RWPE2 (cell line): ENCODE measurements around the gene KATNB1.
A peak's percentile ranks its signal among the peaks of the same experiment; 100 is the strongest.

Source experiments
- ATAC-seq: fragments of 200-7000 bp; cut with Tn5 transposase; 3 replicates; pipeline ENCODE4 v1.9.1; 2021; ENCODE audit warnings: low read depth
- DNase-seq: peaks from one replicate; pipeline ENCODE4 v3.0.0-alpha.2; 2020; ENCODE audit warnings: low spot score
- H3K27ac ChIP-seq: fragments of 450-650 bp; 2 replicates; pipeline ENCODE4 v1.5.1; 2017; ENCODE audit warnings: mild to moderate bottlenecking; ENCODE audit not compliant: poor library complexity, severe bottlenecking
- H3K27me3 ChIP-seq: fragments of 250-450 bp; sonication (Bioruptor Pico); 2 replicates; pipeline ENCODE4 v1.5.1; 2021; ENCODE audit warnings: mild to moderate bottlenecking, moderate library complexity; ENCODE audit not compliant: insufficient read depth, poor library complexity, severe bottlenecking
- H3K36me3 ChIP-seq: fragments of 250-450 bp; sonication (Bioruptor Pico); 2 replicates; pipeline ENCODE4 v1.5.1; 2020; ENCODE audit warnings: low read depth, mild to moderate bottlenecking, moderate library complexity
- H3K4me1 ChIP-seq: fragments of 250-450 bp; sonication (Bioruptor Pico); 2 replicates; pipeline ENCODE4 v1.5.1; 2021; ENCODE audit warnings: mild to moderate bottlenecking, moderate library complexity; ENCODE audit not compliant: insufficient read depth, poor library complexity, severe bottlenecking
- H3K4me3 ChIP-seq: fragments of 250-450 bp; sonication (Bioruptor Pico); 2 replicates; pipeline ENCODE4 v1.5.1; 2021; ENCODE audit warnings: mild to moderate bottlenecking, moderate library complexity; ENCODE audit not compliant: severe bottlenecking
- H3K9me3 ChIP-seq: fragments of 250-450 bp; sonication (Bioruptor Pico); 2 replicates; pipeline ENCODE4 v1.5.1; 2021; ENCODE audit warnings: mild to moderate bottlenecking, moderate library complexity; ENCODE audit not compliant: severe bottlenecking
- TF ChIP-seq, protein P1 (sequence below): fragments of 450-650 bp; IDR thresholded peaks from one replicate; pipeline ENCODE4 v1.5.1; 2017; ENCODE audit warnings: mild to moderate bottlenecking, moderate library complexity; ENCODE audit not compliant: poor library complexity, severe bottlenecking

Gene KATNB1

DNA sequence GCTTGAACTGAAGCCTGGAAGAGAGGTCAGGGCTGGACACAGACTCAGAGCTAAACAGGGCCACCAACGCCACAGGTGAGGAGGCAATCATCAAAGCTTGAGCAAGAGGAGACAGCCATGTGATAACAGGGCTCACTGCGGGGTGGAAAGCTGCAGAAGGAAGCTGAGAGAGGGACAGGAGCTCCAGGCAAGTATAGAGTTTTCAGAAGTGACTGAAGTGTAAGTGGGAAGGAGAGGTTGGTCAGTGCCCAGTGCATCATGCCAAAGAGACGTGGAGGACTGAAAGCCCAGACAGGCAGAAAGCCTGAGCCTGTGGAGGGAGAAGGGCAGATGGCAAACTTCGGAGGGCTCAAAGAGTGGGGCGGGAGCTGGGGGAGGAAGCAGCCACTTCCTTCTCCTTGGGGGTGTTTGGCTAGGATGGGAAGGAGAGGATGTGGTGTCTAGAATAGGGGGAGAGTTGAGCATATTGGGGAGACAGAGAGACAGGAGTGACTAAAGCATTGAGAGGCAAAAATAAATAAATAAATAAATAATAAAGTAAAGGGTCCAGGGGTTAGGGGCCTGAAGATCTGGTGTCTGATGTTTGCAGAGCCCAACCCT lies 64.1 kb downstream of the KATNB1 start:
- TF ChIP-seq, protein P1, sequence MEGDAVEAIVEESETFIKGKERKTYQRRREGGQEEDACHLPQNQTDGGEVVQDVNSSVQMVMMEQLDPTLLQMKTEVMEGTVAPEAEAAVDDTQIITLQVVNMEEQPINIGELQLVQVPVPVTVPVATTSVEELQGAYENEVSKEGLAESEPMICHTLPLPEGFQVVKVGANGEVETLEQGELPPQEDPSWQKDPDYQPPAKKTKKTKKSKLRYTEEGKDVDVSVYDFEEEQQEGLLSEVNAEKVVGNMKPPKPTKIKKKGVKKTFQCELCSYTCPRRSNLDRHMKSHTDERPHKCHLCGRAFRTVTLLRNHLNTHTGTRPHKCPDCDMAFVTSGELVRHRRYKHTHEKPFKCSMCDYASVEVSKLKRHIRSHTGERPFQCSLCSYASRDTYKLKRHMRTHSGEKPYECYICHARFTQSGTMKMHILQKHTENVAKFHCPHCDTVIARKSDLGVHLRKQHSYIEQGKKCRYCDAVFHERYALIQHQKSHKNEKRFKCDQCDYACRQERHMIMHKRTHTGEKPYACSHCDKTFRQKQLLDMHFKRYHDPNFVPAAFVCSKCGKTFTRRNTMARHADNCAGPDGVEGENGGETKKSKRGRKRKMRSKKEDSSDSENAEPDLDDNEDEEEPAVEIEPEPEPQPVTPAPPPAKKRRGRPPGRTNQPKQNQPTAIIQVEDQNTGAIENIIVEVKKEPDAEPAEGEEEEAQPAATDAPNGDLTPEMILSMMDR = no peak
- no peak overlapping the region for H3K4me3 ChIP-seq
- H3K27ac ChIP-seq = peak overlapping the region; percentile 87
- no peak for DNase-seq
- H3K4me1 ChIP-seq = peaks cover 50% of the 10 kb centered on the region
- H3K27me3 ChIP-seq = no peaks in the 10 kb centered on the region
- no peak for ATAC-seq
- no peaks in the 10 kb centered on the region for H3K9me3 ChIP-seq
- H3K36me3 ChIP-seq = peaks cover 29% of the 10 kb centered on the region

DNA sequence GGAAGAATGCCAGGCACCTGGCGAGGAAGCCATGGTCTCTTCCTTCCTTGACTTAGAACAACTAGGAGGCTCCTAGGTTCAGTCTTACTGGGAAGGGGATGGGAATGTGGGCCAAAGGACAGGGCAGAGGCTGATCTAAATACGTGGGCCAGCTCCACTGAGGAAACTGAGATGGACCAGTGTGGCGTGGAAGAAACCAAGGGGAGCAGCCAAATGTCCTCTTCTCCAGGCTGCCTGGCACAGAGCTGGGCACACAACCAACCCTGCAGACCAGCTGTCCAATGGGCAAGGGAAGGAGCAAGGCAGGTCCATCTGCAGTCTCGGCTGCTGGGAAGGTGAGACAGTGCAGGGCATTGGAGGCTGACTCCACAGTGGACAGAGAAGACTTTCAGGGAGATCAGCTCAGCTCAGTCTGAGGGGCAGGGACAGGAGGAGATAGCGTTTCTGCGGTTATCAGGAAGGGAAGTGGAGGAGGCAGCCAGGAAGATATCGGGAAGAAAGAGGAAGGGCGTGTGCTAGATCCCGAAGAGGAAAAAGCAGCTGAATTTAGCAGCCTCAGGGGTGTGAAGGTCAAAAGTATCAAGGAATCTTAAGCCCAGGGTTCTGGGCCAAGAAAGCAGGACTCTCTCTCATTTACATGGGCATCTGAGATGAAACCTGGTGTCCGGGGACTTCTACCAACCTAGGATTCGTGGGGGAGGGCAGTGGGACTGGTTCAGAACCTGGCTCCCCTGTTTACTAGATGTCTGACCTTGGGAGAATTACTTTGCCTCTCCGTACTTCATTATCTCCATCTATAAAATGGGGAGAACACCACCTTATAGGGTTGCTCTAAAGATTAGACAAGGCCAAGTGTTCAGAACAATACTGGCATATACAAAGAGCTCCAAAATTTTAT lies 64.9 kb downstream of the KATNB1 start:
- DNase-seq (no peak), ATAC-seq (no peak)
- H3K27me3 ChIP-seq = no peaks in the 10 kb centered on the region
- H3K4me3 ChIP-seq = peak overlapping the region; percentile 79
- H3K36me3 ChIP-seq = peaks cover 22% of the 10 kb centered on the region
- H3K4me1 ChIP-seq = peaks cover 50% of the 10 kb centered on the region
- H3K27ac ChIP-seq = peak overlapping the region; percentile 87
- TF ChIP-seq, protein P1 = no peak
- no peaks in the 10 kb centered on the region for H3K9me3 ChIP-seq

DNA sequence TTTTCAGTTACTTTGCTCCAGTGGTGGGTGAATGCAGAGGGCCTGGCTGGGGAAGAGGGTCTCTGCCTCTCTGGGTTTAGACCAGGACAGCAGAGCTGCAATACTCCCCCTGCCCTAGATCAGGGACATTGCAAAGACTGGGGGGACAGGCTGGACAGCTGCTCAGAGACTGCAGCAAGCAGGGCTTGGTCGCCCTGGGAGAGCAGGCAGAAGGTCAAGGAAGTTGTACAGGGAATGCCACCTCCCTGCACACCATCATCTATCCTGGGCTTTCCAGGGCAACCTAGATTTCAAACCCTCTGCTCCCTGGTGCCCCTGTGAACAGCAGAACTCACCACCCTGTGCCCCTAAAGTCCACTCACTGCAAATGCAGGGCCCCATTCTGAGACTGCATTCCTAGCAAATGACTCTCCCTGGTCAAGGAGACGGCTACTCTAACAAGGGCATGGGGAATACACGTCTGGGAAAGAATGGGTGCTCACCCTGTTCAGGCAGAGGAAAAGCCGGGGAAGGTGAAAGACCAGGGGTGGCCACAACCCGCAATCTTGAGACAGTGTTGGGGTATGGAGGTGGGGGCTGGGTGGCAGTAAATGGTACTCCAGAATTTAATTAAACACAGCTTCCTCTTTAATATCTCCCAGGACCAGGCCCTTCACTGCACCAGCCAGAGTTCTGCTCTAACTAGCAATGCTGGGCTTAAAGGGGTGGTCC lies 65.7 kb downstream of the KATNB1 start:
- Histone ChIP-seq H3K27me3 (no peaks in the 10 kb centered on the region), H3K9me3 (no peaks in the 10 kb centered on the region), H3K36me3 (peaks cover 15% of the 10 kb centered on the region), H3K27ac (peak overlapping the region; percentile 87), H3K4me1 (peaks cover 50% of the 10 kb centered on the region), H3K4me3 (peak overlapping the region; percentile 79)
- ATAC-seq (peak; percentile 71), DNase-seq (no peak)
- TF ChIP-seq, protein P1 = no peak

DNA sequence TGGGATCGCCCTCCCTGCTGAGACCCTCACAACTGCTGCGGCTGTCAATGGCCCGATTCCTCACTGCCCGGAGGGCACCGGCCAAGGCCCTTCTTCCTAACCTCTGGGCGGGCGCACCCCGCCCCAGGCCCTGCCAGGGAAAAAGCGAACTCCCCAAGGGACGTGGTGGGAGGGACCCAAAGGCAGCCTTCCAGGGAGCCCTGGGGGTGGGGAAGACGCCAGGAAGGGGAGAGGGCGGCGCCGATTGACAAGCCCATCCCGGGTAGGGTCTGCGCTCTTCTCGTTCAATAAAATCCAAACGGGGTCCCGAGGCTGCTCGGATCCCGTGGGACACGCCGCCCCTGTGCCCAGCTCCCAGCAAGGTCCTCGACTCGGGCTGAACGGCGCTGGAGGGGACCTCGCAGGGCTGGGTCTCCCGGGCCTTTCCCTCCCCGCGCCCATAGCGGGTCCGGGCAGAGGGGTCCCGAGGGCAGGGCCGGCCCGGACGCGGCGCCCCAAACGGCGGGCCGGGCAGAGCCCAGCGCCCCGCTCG lies 66.3 kb downstream of the KATNB1 start:
- H3K27ac ChIP-seq = peak overlapping the region; percentile 87
- no peaks in the 10 kb centered on the region for H3K27me3 ChIP-seq
- TF ChIP-seq, protein P1 = no peak
- peaks cover 9% of the 10 kb centered on the region for H3K36me3 ChIP-seq
- peak overlapping the region; percentile 79 for H3K4me3 ChIP-seq
- peak; percentile 30 for ATAC-seq
- H3K4me1 ChIP-seq = peaks cover 49% of the 10 kb centered on the region
- no peaks in the 10 kb centered on the region for H3K9me3 ChIP-seq
- no peak for DNase-seq
